Peyer's patch (tissue), 4 donors: ENCODE measurements around the gene WWOX. TPM values are rescaled to one million over a fixed set of nuclear protein-coding genes. Genes with fewer than 3 reads are reported as not detected.

ENCODE experiments used
- DNase-seq, 3 donors: peaks; one replicate each; pipeline ENCODE4 v3.0.0-alpha.2; 2017 to 2019
- H3K27ac ChIP-seq, 4 donors: fragments of 200-600 bp; sonication (generic); one replicate each; pipeline ENCODE4 v1.5.1; 2016 to 2019
- H3K27me3 ChIP-seq, 2 donors: fragments of 200-600 bp; sonication (generic); one replicate each; pipeline ENCODE4 v1.5.1; 2019
- H3K36me3 ChIP-seq, 3 donors: fragments of 200-600 bp; sonication (generic); one replicate each; pipeline ENCODE4 v1.5.1; 2016 to 2019
- H3K4me1 ChIP-seq, 4 donors: fragments of 200-600 bp; sonication (generic); one replicate each; pipeline ENCODE4 v1.5.1; 2016 to 2019
- H3K4me3 ChIP-seq, 4 donors: fragments of 200-600 bp; sonication (generic); 1 replicate in 3 of 4; 2 replicates in 1 of 4; pipeline ENCODE4 v1.5.1; 2016 to 2019; ENCODE audit warnings: mild to moderate bottlenecking in 1 of 4
- H3K9me3 ChIP-seq, 4 donors: fragments of 200-600 bp; sonication (generic); one replicate each; pipeline ENCODE4 v1.5.1; 2016 to 2019; ENCODE audit warnings: mild to moderate bottlenecking in 1 of 4
- POLR2A ChIP-seq, 2 donors: fragments of 450-650 bp; IDR thresholded peaks; one replicate each; pipeline ENCODE4 v1.5.1; 2017; ENCODE audit warnings: antibody characterized with exemption in 2 of 2, mild to moderate bottlenecking in 2 of 2, moderate library complexity in 2 of 2
- total RNA-seq, 4 donors: library from RNA; depleted of rRNA; stranded (reverse); fragments of >200 nt; gene quantifications; one replicate each; pipeline ENCODE4 v1.1.0, GENCODE V29; 2016
- TF ChIP-seq, protein P1 (sequence below), 6 experiments: fragments of 450-650 bp in 4 of 6; fragments of 200-600 bp in 2 of 6; sonication (generic) in 1 of 6; IDR thresholded peaks; one replicate each; pipeline ENCODE4 v1.5.1; 2017 to 2019; ENCODE audit warnings: antibody characterized with exemption in 6 of 6, mild to moderate bottlenecking in 3 of 6, moderate library complexity in 1 of 6

The WWOX gene
- total RNA-seq, 4 donors from 2014 or later, result 17.3 to 197 (median 57.5) TPM

DNA sequence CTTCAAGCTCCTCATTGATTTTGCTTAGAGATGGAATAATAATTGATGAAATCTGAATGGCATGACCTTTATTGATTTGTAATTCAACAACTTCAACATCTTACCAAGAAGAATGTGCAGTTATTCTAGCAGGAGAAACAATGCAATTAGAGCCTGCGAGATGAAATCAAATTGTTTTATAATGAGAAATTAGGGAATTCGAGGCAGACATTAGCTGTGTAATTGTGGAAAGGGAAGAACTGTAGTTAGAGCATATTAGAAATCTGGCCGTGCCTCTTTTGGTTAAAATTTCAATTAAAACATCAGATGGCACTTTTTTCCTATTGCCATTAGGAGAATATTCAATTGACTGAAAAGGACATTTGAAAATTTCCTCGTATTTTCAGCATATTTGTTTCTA, 325.8 kb downstream of the WWOX start:
- H3K36me3 ChIP-seq, result no peaks in the 10 kb centered on the region
- no peak overlapping the region for H3K27ac ChIP-seq
- TF ChIP-seq POLR2A (IDR thresholded peaks at IDR 0.05), result no peak
- TF ChIP-seq, protein P1, sequence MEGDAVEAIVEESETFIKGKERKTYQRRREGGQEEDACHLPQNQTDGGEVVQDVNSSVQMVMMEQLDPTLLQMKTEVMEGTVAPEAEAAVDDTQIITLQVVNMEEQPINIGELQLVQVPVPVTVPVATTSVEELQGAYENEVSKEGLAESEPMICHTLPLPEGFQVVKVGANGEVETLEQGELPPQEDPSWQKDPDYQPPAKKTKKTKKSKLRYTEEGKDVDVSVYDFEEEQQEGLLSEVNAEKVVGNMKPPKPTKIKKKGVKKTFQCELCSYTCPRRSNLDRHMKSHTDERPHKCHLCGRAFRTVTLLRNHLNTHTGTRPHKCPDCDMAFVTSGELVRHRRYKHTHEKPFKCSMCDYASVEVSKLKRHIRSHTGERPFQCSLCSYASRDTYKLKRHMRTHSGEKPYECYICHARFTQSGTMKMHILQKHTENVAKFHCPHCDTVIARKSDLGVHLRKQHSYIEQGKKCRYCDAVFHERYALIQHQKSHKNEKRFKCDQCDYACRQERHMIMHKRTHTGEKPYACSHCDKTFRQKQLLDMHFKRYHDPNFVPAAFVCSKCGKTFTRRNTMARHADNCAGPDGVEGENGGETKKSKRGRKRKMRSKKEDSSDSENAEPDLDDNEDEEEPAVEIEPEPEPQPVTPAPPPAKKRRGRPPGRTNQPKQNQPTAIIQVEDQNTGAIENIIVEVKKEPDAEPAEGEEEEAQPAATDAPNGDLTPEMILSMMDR (IDR thresholded peaks at IDR 0.05), result no peak
- DNase-seq, result no peak
- no peaks in the 10 kb centered on the region for H3K27me3 ChIP-seq
- no peaks in the 10 kb centered on the region for H3K4me1 ChIP-seq
- no peak overlapping the region for H3K4me3 ChIP-seq
- no peaks in the 10 kb centered on the region for H3K9me3 ChIP-seq

DNA sequence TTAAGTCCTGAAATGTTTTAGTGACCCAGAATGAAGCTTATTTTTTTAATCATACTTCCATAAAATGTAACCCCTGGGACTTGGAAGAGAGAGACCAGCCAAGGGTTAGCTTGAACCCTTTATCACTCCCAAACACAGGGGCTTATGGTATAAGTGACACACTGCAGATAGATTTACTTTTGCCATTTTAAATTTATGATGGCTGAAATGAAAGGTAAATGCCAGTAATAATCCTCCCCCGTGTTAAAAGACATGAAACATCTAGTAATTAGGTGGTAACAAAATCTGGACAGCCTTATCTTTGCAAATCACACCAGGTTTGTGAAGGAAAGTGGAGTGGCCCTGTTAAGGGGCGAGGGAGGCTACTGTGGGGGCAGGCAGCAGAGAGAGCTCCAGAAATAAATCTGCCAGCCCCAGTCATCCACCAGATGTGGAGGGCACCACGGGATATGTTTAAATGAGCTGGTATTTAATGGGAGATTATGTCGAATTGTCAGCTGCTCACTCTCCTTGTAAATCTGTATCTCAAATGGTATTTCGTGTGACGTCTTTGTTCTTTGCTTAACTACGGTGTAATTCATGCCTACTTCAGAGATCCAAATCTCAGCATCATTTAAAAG, 326.5 kb downstream of the WWOX start:
- Histone ChIP-seq H3K4me3 (no peak overlapping the region), H3K27ac (no peak overlapping the region), H3K27me3 (no peaks in the 10 kb centered on the region), H3K9me3 (no peaks in the 10 kb centered on the region), H3K4me1 (no peaks in the 10 kb centered on the region), H3K36me3 (no peaks in the 10 kb centered on the region)
- DNase-seq, result no peak
- TF ChIP-seq POLR2A (IDR thresholded peaks at IDR 0.05), result no peak
- TF ChIP-seq, protein P1 (IDR thresholded peaks at IDR 0.05), result no peak

DNA sequence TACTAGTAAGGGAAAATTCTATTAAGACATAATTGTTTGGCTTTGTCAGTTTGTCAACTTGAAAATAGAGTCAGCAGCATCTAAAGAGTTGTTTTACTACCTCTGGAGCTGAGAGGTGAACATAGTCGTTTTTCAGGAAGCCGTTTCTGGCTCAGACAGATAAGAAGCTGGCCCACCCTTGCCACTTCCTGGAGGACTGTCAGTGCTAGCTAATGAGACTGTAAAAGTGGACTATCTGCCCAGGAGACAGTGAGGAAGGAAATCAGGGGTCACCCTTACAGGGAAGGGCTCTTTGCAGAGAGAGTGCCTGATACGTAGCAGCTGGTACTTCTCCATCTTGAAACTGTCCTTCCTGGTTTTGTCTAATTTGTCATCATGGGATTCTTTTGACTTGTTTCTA, 328.7 kb downstream of the WWOX start:
- H3K4me1 ChIP-seq, result no peaks in the 10 kb centered on the region
- H3K9me3 ChIP-seq, result no peaks in the 10 kb centered on the region
- no peak for DNase-seq
- H3K27me3 ChIP-seq, result no peaks in the 10 kb centered on the region
- no peak overlapping the region for H3K4me3 ChIP-seq
- TF ChIP-seq, protein P1 (IDR thresholded peaks at IDR 0.05), result no peak
- no peak for TF ChIP-seq POLR2A (IDR thresholded peaks at IDR 0.05)
- H3K36me3 ChIP-seq, result no peaks in the 10 kb centered on the region
- no peak overlapping the region for H3K27ac ChIP-seq

DNA sequence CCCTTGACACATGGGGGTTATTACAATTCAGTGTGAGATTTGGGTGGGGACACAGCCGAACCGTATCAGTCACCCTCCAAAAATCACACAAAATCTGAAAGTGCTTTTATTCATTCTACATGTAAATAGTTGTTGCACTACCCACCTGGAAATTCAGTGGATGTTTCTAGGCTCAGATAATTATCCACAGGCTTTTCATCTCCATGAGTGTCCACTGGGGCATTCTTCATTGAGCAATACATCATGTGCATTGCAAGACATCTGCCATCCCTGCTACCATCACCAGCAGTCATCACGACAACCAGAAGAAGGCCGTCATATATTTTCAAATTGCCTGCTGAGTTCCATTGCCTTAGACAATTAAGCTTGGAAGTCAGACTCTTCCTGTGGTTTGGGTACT, 330.8 kb downstream of the WWOX start:
- no peaks in the 10 kb centered on the region for H3K27me3 ChIP-seq
- no peak overlapping the region for H3K4me3 ChIP-seq
- no peaks in the 10 kb centered on the region for H3K4me1 ChIP-seq
- TF ChIP-seq, protein P1 (IDR thresholded peaks at IDR 0.05), result no peak
- TF ChIP-seq POLR2A (IDR thresholded peaks at IDR 0.05), result no peak
- no peak overlapping the region for H3K27ac ChIP-seq
- no peak for DNase-seq
- H3K36me3 ChIP-seq, result no peaks in the 10 kb centered on the region
- no peaks in the 10 kb centered on the region for H3K9me3 ChIP-seq

DNA sequence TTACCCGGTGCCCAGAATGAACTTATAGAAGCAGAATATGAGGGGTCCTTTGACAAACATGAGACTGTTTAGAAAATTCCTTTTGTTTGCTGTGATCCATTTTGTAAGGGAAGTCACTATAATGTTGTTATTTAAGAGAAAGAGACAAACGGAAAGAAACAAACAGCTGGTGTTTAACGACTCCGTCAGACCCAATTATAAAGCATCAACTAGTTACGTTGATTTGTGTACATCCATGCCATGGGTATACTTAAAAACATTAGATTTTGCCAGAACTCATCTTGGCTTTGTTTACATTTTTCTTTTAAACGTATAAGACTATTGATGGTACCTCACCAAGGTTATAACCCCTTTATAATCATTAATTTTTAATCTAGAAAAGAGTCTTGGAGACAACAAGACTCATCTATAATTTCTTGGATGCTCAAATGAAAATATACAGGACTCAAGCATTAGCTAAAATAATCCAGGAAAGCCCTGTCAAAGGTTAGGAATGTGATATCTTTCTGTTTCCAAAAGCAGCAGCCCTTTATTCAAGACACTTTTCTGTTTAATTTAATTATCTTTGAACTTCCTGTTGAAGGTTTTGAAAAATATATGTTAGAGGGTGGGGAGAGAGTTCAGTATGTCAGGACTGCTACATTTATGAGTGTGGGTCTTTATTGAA, 331.7 kb downstream of the WWOX start:
- H3K4me3 ChIP-seq, result no peak overlapping the region
- no peak for DNase-seq
- no peaks in the 10 kb centered on the region for H3K27me3 ChIP-seq
- no peak for TF ChIP-seq POLR2A (IDR thresholded peaks at IDR 0.05)
- TF ChIP-seq, protein P1 (IDR thresholded peaks at IDR 0.05), result no peak
- H3K36me3 ChIP-seq, result no peaks in the 10 kb centered on the region
- H3K9me3 ChIP-seq, result no peaks in the 10 kb centered on the region
- no peak overlapping the region for H3K27ac ChIP-seq
- H3K4me1 ChIP-seq, result no peaks in the 10 kb centered on the region
